Measurements from ENCODE around the gene TP73.
"Not testable (repeated sequence)": the region's sequence is repeated elsewhere in the genome, so short reads cannot be mapped to it uniquely, and the experiment has no call there.

The TP73 gene

DNA sequence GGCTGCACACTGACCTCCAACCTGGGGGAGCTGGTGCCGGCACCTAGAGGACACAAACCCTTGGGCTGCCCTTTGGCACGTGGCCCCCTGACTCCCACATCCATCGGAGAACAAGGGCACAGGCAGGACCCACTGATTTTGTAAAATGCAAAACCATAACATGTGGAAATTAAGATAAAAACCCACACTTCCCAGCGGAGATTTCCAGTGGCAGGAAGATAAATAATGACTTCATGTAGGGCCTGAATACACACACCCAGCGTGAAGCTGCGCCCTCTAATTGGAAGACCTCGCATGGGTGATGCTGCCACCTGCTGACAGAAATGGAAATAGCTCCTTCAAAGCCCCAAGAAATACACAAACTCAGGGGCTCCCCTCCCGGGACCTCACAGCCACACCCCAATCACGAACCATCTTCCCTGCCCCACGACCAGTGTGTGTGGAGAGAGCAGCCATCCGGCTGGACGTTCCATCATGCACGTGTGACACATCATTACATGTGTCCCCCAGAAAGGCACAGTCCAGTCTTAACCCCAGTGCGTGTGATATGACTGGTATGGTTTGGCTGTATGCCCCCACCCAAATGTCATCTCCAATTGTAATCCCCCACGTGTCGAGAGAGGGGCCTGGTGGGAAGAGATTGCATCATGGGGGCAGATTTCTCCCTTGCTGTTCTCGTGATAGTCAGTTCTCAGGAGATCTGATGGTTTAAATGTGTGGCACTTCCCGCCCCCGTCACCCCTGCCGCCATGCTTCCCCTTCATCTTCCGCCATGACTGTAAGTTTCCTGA is 33.2 kb upstream of the TP73 start:
- peak; percentile 88 for DNase-seq (ENCODE audit: low spot score)

DNA sequence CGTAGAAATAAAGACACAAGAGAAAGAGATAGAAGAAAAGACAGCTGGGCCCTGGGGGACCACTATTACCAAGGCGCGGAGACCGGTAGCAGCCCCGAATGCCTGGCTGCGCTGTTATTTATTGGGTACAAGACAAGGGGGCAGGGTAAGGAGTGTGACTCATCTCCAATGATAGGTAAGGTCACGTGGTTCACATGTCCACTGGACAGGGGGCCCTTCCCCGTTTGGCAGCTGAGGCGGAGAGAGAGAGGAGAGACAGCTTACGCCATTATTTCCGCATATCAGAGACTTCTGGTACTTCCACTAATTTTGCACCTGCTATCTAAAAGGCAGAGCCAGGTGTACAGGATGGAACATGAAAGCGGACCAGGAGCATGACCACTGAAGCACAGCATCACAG is 31.6 kb upstream of the TP73 start:
- DNase-seq (ENCODE audit: low spot score): no peak

DNA sequence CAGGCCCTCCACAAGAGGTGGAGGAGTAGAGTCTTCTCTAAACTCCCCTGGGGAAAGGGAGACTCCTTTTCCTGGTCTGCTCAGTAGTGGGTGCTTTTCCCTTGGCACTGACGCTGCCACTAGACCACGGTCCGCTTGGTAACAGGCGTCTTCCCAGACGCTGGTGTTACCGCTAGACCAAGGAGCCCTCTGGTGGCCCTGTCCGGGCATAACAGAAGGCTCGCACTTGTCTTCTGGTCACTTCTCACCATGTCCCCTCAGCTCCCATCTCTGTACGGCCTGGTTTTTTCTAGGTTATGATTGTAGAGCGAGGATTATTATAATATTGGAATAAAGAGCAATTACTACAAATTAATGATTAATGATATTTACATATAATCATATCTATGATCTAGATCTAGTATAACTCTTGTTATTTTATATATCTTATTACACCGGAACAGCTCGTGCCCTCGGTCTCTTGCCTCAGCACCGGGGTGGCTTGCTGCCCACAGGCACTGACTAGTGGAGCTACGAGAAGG is 31.1 kb upstream of the TP73 start:
- DNase-seq (ENCODE audit: low spot score): not testable (repeated sequence)

DNA sequence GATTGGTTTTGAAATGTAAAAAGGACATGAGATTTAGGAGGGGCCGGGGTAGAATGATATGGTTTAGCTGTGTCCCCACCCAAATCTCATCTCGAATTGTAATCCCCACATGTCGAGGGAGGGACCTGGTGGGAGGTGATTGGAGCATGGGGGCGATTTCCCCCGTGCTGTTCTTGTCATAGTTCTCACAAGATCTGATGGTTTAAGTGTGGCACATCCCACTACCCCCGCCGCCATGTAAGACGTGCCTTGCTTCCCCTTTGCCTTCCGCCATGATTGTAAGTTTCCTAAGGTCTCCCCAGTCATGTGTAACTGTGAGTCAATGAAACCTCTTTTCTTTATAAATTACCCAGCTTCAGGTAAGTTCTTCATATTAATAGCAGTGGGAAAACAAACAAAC is 30.2 kb upstream of the TP73 start:
- DNase-seq (ENCODE audit: low spot score): not testable (repeated sequence)

DNA sequence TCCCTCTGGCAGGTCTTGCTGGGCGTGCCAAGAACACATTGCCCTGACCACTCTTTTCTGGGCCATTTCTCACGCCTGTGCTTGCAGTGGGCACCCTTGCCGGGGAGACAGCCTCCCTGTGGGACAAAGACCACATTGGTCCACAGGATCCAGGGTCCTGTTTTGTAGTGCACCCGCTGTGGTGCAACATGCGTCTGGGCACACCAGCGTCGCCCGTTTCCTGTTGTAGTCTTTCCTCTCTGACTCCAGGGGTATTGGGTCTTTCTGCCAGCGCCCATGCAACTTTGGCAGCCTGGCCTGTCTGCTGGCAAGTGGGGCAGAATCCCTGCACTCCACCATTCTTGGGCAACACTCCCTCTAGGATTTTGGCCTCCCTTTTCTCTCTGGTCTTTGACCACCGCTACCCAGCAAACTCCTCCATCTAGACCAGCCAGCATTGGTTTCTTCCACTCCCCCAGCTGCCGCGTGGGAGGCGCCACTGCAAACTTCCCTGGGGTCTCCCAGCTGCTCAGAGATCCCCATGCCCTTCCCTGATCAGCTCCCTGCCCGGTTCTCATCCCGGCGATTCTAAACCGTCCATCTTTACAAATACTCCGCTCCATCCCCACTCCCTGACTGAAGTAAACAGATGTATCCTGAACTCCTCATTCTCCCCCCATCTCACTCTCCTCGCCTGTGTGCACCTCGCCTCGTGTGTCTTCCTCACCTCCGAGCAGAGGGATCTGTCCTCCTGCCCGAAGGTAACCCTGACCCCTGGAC is 28.7 kb upstream of the TP73 start:
- no peak for DNase-seq (ENCODE audit: low spot score)

DNA sequence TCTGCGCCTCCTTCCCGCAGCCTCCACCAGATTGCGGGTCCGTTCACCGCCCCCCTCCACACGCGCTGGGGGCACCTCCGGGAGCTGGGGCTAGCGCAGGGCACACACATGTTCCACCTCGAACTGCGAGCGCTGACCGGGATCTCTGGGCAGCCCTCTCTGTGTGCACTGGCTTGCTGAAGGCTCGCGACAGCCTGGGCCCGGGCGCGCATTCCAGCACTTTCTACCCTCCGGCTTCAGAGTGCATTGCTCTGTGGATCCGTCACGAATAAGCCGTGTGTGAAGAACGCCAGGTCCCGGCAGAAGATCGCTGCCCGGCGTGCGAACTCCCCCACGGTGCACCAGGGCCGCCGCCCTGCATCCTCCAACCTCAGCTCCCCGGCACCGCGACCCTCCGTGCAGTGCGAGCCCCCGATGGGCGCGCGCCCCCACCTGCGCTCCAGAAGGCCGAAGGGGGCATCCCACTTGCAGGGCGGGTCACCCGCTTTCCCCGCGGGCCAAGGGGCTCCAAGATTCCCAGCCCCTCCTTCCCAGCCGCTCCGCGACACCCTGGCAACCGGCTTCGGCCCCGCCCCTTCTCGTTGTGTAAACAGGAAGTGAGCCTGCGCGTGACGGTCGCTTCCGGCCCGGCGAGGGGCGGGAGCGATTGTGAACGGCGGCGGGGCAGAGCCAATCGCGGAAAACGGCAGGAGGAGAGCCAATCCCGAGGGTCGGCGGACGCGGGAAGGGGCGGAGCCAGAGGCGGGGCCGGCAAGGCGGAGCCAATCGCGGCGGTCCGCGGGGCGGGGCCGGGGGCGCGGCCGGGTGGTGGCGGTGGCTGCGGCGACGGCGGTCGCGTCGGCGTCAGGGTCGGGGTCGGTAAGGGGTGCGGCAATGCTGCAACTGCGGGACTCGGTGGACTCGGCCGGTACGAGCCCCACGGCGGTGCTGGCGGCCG is 27.8 kb upstream of the TP73 start, which contains the start of gene TPRG1L:
TPRG1L (plus strand) TSS at position 816 of the 937 bp plus-strand sequence; CDS start at position 874, 58 bp downstream.
- peak; percentile 100 for DNase-seq (ENCODE audit: low spot score)

DNA sequence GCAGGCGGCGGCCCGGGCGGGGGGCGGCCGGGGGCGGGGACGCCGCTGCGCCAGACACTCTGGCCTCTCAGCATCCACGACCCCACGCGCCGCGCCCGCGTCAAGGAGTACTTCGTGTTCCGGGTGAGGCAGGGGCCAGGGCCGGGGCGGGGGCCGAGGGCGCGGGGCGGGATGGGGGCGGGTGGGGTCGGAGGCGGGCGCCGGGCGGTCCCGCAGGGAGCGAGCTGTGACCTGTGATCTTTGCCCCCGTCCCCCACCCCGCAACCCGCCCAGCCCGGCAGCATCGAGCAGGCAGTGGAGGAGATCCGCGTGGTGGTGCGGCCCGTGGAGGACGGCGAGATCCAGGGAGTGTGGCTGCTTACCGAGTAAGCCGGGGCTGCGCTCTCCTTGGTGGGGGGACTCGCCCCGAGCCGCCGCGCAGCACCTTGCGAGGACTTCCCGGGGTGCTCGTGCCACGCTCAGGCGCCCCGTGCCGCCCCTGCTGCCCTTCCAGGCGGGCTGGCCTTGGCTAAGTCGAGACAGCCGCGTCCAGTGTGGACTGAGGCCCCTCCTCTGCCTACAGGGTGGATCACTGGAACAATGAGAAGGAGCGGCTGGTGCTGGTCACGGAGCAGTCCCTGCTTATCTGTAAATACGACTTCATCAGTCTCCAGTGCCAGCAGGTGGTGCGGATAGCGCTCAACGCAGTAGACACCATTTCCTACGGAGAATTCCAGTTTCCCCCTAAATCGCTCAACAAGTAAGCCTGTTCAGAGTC is 27.0 kb upstream of the TP73 start:
- DNase-seq (ENCODE audit: low spot score): no peak

DNA sequence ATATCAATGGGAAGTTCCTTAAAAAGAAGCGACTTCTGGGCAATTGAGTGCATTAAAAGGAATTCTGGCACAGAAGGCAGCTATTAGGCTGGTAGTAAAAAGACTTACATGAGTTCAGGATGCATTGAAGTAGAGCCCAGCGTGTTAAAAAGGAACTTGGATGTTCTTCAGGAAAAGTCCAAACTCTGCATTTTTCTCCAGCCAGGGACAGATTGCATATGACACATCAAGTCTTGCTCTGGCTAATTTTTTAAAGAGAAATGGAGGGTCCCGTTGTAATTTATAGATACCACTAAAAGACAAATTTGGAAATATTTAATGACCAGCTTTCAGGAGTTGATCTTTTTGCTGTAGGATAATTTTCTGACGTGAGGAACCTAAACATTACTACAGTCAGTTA is 26.3 kb upstream of the TP73 start:
- DNase-seq (ENCODE audit: low spot score): no peak

DNA sequence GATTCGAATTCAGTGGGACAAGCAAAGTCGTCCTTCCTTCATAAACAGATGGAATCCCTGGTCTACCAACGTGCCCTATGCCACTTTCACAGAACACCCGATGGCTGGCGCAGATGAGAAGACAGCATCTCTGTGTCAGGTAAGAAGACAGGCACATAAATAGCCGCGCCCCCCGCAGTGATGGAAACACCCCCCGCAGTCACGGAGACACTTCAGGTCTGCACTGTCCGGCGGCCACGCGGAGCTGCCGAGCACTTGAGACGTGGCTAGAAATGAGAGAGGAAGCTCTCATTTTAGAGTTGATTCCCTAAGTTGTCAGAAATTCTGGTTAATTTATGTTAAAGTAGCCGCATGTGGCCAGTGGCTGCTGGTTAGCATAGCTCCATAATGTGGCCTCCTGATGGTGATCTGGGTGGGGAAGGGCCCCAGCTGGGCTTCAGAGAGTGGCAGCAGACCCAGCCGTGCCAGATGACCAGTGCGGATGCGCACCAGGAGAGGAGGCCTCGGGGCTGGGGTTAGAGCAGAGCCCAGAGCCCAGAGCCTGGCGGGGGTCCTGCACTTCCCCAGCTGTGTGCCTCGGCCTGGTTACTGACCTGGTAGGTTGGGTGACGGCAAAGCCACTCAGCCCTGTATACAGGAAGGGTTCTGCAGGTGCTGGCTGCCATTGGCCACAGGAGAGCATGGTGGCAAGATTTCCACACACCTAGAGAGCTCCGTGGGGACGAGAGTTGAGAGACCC is 24.6 kb upstream of the TP73 start:
- no peak for DNase-seq (ENCODE audit: low spot score)

DNA sequence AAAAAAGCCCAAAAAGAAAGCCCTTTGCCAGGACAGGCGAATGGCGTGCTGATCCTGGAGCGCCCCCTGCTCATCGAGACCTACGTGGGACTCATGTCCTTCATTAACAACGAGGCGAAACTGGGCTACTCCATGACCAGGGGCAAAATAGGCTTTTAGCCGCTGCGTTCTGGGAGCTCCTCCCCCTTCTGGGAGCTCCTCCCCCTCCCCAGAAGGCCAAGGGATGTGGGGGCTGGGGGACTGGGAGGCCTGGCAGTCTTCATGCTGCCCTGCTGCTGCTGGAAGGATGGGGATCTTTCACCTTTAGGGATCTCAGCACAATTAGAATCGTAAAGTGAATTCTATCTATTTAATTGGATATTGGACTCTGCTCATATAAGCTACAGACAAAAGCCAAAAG is 23.9 kb upstream of the TP73 start:
- DNase-seq (ENCODE audit: low spot score): no peak

DNA sequence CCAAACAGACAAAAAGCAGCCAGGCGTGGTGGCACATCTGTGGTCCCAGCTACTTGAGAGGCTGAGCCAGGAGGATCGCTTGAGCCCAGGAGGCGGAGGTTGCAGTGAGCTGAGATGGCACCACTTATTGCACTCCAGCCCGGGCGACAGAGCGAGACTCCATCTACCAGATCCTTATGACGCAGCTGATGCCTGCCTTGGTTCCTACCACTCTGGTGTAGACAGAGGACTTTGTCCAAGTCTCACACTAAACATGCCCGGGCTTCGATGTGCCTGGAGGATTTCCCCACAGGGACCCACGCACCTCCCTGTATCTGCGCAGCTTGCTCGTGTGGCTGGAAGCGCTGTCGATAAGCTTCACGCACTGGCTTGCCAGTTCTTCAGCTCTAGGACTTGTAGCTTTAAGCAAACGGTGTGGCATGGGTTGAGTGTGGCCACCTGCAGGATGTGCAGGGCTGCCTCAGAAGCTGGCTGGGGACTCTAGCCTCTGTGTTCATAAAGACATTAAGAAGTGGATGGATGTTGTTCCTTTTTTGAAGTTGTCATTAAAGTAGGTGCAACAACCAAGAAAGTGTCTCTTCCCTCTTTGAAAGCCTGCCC is 22.7 kb upstream of the TP73 start:
- DNase-seq (ENCODE audit: low spot score): no peak

DNA sequence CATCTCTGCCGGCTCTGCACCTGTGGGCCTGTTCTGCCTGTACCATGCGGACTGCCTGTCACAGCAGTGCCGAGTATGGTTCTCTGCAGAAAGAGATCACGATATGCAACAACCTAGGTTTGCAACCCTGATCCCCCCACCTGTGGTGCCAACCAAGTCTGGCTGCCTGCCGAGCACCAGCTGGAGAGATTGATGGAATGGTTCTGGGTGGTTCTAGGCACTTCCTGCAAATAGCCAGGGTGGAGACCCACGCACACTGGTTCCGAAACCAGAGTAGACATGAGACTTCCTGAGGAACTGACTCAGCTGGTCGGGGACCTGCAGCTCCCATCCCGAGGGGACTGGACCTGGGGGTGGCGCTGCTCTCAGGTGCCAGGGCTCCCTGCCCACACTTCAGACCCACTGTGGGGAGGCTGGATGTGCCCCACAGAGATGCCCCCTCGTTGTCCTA is 22.1 kb upstream of the TP73 start:
- no peak for DNase-seq (ENCODE audit: low spot score)

DNA sequence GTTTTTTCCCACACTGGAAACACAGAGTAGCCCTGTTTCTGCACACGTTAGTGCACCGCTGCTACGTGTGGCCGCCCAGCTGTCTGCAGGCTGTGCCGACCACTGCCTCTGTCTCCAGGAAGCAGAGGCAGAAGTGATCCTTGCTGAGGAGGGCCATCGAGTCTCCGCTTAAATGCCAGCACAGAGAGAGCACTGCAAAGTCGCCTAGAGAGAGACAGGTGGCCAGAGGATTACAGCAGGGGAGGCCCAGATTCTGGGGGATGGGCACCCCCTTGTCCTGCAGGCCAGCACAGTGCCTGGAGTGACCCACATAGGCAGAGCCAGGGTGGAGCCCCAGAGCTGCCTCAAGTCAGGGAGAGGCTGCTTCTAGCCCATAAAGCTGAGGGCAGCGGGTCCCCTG is 21.4 kb upstream of the TP73 start:
- no peak for DNase-seq (ENCODE audit: low spot score)

DNA sequence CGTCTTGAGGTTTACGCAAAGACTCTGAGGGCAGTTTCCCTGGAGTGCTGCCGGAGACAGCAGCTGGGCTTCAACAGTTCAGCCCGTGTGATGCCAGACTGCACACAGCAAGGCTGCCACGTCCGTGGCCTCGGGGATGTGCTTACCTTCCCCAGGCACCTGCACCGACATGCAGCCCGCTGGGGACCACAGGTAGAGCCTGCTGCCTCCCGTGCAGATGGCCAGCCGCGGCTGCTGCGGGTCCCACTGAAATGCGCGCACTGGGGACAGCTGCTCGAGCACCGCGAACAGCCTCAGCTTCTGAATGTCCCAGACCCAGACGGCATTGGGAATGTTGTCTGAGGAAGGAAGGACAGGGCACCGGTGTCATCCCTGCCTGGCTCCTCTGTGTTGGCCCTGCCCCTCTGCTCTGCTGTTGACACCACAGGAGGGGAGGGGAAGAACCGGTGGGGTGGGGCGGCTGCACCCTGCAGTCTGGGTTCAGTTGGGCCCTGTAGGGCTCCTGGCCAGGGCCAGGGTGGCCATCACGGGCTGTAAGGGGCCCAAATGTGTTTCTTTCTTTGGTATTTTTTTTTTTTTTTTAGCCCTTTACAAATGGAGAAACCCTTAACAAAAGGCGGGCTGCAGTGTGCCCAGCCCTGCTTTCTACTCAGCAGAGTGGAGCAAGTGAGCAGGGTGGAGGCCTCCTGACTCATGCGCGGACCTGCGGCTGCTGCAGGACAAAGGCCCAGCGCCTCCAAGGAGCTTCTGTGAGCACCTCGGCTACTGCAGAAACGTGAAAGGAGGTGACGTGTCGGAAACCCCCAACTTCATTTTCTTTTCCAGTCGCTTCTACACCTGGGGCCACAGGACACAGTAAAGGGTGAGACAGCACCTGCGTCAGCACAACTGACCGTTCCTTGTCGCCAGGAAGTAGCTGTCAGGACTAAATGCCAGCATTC is 20.7 kb upstream of the TP73 start:
- no peak for DNase-seq (ENCODE audit: low spot score)

DNA sequence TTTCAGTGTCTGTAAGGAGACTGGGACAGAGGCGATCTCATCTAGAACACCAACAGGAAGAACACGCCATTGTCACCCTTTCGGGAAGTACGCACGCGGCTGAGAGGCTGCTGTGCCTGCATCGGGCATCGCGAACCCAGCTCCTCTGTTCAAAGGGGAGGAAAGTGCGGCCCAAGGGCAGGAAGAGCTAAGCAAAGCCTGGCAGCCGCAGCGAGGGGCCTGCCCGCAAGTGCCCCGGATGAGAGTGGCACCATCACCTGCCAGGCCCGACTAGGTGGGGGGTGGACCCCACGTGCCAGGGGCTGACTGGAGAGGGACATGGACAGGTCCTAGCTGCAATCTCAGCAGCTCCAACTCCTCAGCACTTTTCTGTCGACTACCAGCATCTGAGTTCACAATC is 20.0 kb upstream of the TP73 start:
- no peak for DNase-seq (ENCODE audit: low spot score)

DNA sequence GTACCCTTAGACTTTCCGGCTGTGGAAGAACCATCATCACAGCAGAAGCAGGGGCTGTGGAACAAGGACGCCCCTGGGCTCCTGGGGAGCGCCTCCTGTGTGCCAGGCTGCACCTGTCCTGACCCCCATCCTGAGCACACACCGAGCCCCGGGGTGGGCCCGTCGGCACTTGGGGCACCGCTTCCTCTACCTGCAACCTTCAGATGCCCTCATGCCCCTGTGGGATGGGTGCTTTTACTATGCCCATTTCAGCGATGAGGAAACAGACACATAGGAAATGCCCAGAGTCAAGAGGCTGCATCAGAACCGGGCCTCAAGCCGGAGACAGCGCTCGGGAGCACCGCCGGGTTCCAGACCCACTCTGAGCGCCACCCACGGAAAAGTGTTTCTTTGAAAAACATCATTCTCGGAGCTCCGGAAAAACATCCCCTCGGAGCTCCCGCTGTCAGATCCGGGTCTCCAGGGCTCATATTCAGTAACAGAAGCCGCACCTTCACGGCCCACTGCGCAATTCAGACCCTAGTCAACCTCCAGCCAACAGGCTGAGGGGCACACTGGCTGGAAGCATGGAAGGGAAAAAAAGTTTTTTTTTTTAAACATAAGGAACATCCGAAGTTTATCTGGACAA is 19.5 kb upstream of the TP73 start:
- no peak for DNase-seq (ENCODE audit: low spot score)

DNA sequence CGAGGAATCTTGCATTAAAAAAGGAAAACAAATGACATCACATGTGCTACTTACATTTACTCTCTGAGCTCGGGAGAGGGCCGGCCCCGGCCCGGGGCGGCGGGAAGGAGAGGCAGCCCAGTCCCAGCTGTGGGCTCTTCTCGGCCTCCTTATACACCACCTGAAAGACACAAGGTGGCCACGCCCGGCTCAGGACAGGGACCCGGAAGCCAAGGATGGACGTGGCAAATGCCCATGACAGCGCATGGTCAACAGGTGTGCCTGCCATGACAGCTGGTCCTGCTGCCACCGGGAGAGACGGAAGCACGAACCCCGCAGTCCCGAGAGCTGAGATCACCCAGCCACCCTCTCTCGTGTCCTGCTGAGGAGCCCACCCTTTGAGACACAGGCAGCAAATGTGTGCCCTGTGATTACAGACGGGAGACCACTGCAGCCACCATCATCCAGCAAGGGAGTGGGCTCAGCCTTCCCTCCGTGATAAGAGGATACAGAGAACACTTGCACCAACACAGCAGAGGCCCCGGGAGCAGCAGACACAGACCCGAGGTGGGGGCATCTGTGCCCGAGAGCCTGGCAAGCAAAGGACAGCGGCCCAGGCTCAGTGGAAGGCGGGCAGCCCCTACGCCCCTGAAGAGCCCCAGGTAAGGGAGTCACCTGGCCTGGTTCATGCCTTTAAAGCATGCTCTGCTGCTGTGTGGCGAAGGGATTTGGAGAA is 18.8 kb upstream of the TP73 start:
- no peak for DNase-seq (ENCODE audit: low spot score)
